DLD1 (cell line): ENCODE data around the gene HERC4.
"Not testable (repeated sequence)": the region's sequence is repeated elsewhere in the genome, so short reads cannot be mapped to it uniquely, and the experiment has no call there.

ENCODE experiments used
- in situ Hi-C: cut with HindIII; loops from 2 replicates; pipeline ENCODE4 v1.10.0; 2017; ENCODE audit warnings: low sequenced_read_pairs

The HERC4 gene

DNA sequence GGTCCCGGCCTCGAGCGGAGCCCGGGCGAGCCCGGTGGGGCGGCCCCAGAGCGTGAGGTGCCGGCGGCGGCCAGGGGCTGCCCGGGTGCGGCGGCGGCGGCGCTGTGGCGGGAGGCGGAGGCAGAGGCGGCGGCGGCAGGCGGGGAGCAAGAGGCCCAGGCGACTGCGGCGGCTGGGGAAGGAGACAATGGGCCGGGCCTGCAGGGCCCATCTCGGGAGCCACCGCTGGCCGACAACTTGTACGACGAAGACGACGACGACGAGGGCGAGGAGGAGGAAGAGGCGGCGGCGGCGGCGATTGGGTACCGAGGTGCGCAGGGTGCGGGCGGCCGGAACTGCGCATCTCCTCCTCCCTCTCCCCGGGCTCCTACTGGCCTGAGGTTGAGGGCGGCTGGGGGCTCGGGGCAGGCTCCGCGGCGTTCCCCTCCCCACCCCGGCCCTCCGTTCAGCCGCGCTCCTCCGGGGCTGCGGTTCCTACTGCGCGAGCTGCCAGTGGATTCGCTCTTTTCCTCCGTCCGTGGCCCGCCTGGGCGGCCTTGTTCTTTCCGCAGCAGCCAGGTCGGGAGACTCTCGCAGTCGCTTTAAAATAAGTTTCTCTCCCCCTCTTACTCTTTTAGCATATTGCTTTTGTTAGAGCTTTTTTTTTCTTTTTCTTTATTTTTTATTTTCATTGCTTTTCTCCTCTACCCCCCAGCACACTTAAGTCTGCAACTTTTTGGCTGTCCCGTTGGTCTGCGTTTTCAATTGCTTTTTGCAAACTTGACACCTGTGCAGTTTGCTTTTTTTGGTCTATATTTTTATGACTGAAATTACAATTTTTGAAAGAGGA lies 190.0 kb downstream of the HERC4 start:
- in situ Hi-C loops: no loop called here

DNA sequence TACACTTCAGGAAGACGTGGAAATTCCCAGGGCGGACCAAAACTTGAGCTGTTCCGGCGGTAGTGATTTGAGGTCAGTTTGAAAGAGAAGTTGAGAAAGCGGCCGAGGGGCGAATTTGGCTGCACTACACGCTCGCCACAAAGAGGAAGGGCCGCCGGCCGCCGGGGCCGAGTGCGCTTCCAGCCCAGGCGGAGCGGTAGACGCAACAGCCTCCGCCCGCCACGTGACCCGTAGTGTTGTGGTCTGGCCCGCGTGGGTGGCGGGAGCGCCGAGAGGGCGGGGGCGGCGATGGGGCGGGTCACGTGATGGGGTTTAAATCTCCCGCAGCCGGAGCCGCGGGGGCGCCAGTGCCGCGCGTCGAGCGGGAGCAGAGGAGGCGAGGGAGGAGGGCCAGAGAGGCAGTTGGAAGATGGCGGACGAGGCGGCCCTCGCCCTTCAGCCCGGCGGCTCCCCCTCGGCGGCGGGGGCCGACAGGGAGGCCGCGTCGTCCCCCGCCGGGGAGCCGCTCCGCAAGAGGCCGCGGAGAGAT lies 190.7 kb downstream of the HERC4 start, which contains the start of gene SIRT1:
TSS of gene SIRT1 (plus strand) at position 344 of the 529 bp plus-strand sequence. CDS start at position 410, 66 bp downstream.
- in situ Hi-C loops: no loop called here

DNA sequence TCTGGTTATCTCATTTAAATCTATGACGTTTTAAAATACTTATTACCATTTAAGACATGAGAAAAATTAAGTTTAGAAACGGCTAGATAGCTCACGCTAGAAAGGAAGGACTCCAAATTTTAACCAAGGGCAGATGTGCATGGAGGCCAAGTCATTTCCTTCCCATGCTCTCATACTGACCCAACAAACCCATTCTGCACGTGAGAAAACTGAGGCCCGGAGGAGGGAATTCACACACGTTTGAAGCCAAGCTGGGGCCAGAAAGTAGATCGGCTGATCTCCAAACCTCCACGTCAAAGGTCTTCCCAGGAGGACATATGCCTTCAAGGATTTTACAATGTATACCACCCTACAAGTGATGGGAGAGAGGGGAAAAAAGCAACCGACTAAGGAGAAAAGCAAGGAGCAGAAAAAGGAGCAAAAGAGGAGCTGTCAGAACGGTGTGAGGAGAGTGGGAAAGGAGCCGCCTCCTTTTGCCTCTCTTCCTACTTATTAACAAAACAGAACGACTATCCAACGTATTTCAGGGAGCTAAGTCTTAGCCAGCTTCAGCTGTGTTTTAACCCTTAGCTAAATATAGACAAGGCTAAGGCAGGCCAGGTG lies 191.3 kb downstream of the HERC4 start:
- in situ Hi-C loops: no loop called here

DNA sequence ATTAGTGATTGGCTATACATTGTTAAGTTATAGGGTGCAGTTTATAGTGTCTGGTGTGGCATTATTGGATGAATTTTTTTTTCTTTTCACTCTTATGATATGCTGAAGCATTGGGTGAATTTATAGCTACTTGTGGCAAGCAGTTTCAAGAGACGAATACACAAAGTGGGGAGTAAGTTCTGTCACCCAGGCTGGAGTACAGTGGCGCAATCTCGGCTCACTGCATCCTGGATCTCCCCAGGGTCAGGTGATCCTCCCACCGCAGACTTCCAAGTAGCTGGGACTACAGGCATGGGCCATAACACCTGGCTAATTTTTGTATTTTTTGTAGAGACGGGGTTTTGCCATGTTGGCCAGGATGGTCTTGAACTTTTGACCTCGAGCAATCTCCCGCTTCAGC lies 196.9 kb downstream of the HERC4 start:
- in situ Hi-C loops: no loop called here

DNA sequence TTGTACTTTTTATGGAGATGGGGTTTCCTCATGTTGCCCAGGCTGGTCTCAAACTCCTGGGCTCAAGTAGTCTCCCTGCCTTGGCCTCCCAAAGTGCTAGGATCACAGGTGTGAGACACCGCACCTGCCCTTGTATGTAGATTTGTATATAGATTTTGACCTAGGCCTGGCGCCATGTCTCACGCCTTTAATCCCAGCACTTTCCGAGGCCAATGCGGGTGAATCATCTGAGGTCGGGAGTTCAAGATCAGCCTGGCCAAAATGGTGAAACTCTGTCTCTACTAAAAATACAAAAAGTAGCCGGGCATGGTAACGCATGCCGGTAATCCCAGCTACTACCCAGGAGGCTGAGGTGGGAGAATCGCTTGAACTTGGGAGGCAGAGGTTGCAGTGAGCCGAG lies 197.7 kb downstream of the HERC4 start:
- in situ Hi-C loops: not testable (repeated sequence)

DNA sequence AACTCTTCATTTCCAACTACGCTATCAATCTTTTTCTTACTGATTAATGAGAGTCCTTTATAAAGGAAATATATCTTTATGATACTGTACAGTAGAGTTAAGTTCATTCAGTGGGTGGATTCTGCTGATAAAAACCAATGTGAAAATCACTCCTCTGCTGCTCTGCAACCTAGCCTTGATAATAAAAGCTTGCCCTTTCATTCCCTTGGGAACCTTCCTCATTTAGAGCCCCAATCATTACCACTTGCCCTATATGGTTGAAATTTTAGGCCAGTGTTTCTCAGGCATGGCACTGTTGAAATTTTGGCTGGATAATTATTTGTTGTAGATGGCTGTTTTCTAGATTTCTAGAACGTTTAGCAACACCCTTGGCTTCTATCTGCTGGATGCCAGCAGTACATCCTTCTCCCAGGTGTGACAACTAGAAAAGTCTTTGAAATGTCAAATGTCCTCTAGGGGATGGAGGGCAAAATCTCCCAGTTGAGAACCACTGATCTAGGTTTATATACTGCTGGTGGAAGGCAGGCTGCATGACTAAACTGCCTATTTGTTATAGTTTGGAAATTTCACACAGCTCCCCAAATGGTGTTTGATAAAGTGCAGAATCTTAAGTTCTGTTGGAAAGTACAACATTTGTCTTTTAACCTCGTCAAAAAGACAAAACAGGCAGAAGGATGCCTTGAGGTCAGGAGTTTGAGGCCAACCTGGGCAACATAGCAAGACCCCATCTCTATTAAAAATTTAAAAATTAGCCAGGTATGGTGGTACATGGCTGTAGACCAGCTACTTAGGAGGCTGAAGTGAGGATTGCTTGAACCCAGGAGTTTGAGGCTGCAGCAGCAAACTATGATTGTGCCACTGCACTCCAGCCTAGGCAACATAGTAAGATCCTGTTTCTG lies 199.5 kb downstream of the HERC4 start:
- in situ Hi-C loops: no loop called here
